ENCODE data around the gene OSBP2.

OSBP2 gene

DNA sequence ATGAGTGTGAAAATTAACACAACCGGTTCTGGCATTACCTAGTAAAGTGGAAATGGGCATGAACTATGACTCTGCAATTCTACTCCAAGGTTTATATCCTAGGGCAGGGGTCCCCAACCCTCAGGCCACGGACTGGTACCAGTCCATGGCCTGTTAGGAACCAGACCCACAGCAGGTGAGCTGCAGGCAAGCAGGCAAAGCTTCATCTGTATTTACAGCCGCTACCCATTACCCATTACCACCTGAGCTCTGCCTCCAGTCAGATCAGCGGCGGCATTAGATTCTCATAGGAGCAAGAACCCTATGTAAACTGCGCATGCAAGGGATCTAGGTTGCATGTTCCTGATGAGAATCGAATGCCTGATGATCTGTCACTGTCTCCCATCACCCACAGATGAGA is 224.1 kb downstream of the OSBP2 start:
- no peak for DNase-seq

DNA sequence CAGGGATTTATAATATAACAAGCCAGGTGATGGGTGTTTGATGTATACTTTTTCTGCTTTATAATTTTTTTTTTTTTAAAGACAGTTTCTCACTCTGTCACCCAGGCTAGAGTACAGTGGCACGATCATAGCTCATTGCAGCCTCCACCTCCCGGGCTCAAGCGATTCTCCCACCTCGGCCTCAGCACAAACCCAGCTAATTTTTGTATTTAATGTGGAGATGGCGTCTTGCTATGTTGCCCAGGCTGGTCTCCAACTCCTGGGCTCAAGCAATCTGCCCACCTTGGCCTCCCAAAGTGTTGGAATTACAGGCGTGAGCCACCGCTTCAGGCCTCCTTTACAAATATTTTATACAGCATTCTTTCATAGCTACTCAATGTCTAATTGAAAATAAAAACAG is 225.3 kb downstream of the OSBP2 start:
- DNase-seq, result no peak

DNA sequence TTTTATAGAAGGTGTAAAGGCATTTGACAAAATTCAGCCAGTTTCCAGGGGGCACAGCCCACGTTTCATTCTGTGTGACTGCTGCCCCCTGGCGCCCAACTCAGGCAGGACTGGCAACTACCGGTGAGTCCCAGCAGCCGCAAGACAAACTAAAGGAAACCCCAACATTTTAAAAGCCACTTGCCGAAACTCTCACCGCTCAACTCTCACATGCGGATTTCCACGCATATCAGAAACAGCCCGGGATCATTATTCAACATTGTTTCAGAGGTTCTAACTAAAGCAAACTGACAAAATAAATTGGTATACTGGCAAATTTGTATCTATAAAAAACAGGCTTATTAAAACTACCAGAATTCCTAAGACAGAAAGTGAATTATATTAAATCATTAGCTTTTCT is 225.7 kb downstream of the OSBP2 start:
- DNase-seq, result peak; percentile 85

DNA sequence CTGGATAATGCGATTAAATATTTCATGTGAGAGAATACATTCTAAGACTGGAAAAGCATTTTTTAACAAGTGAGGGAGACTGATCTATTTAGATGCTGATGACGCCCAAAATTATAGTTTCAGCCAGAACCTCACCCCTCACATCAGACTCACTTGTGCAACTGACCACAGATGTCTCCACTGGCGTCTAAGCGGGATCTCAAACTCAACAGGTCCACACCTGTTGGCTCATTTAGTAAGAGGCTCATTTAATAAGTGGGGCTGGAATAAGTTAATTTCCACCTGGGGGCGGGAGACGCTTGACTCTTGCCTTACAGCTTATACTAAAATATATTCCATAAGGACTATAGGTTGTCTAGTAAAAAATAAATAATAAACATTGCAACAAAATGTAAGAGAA is 226.4 kb downstream of the OSBP2 start:
- no peak for DNase-seq

DNA sequence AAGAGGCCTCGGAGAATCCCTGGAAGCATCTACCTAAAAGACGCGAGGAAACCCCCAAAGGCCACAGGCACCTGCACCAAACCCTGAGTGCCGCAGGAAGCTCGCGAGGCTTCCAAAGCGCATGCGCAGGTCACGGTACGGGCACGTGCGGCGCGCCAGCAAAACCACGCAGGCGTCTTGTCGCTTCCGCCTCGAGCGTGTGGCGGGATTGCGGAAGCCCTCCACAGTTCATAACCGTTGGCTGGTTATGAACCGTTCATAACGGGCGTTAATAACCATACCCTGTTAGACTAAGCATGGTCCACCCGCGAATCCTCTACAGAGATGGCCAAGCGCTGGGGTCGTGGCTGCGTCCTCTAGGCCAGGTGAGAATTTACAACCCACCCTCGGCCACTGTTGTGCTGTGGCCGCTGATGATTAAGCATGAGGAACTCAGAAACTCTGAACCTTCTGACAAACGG is 227.5 kb downstream of the OSBP2 start:
- DNase-seq, result peak; percentile 71

DNA sequence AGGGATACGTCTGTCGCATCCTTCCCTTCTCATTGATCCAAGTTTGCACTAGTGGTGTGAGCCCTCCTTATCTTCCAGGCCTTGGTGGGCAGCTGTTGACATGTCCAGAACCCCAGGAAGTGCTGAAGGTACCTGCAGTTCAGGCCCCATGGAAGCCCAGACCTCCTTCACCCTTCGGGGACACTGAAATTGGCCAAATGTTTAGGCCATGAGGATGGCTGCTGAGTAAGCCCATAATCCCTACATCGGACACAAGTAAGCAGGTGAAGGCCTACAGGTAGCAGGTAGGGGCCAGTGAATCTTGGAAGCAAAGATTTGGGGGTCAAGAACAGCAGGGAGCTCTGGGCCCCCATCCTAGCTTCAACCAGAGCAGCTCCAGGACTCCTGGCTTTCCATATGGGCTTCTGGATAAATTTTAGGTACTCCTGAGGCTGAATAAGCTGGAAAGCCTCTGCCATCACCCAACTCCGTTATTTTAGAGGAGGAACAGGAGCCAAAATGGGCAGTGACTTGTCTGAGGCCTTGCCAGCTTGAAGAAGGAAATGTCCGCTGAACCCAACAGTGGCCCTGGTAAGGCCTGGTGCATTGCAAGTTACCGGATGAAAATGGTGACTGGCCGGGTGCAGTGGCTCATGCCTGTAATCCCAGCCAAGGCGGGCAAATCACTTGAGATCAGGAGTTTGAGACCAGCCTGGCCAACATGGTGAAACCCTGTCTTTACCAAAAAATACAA is 228.7 kb downstream of the OSBP2 start:
- no peak for DNase-seq

DNA sequence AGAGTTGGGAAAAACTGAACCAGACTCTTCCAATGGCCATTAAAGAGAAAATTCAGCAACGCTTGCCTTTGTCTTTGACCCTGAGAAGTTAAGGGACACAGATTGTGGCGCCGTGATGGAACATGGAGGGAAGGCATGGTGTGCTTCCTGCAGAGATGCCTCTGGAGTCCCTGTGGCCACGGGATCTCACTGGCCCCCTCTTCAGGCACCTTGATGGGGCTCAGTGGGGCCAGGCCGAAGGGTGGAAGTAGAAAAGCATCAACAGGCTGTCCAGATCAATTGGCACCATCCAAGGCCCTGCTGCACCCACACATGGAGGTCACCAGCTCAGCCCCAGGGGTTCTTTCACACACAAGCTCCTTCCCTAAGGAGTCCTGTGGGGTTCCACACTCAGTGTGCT is 231.0 kb downstream of the OSBP2 start:
- DNase-seq, result no peak

DNA sequence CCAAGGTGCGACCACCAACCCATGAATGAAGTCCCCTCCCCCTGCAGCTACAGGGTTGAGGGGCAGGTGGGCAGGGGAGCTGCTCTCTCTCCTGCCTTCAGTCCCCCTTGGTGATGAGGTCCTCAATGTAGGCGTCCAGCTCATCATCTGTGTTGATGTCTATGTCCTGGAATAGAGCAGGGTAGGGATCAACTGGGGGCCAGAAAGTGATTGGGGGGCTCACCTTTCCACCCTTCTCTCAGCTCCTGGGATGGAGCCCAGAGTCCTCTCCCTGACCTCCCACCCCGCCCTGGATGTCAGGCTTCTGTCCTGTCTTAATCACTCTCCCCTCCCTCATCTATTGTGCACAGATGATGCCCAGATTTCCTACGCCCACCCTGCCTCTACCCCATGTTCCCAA is 232.0 kb downstream of the OSBP2 start:
- DNase-seq, result no peak

DNA sequence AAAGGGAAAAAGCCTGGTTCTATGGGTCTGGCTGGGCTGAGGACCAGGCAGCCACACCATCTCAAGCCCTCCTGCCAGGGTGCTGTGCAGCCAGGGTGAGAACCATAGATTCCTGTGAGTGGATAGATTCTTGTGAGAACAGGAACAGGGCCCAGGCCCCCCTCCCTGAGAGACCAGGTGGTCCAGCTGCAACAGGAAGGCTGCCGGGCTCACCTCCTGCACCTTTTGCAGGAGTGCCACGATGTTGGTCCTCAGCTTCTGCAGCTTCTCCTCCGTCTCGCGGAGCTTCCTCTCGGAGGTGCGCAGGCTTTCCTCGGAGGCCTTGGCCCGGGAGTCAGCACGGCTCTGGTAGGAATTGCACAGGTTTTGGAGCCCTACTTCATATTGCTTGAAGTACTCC is 233.1 kb downstream of the OSBP2 start:
- DNase-seq, result no peak

DNA sequence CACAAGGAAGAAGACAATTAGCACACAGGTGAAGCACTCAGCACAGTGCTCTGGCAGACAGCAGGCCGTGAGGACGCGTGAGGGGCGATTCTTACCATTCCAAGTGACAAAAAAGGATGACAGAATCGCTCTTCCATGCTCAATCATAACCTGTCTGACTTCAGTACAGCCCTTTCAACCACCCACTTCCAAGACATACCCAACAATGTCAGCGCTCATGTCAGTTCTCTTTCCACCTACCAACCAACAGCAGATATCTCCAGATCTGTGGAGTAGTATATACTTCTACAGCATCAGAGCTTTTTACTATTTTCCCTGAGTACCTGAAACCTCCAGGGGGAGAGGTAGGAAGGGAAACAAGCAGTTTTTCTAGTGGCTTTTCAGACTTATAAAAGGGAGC is 233.7 kb downstream of the OSBP2 start:
- DNase-seq, result no peak

DNA sequence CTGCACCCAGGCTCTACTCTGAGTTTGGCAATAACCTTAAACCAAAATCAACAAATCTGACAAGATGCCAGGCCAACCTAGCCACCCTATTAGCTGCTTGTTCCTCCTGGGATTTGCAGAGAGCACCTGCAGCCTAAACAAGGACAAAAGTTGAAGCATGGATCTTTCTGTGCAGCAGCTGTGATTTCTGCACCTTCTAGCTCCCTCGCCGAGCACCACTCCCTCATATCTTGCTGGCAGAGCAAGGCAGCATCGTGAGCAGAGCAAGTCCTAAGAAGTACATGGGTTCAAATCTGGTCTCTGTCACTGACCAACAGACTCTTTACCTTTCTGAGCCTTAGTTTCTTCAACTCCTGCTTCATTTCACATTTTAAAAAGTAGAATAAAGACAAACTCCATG is 235.6 kb downstream of the OSBP2 start:
- DNase-seq, result no peak

DNA sequence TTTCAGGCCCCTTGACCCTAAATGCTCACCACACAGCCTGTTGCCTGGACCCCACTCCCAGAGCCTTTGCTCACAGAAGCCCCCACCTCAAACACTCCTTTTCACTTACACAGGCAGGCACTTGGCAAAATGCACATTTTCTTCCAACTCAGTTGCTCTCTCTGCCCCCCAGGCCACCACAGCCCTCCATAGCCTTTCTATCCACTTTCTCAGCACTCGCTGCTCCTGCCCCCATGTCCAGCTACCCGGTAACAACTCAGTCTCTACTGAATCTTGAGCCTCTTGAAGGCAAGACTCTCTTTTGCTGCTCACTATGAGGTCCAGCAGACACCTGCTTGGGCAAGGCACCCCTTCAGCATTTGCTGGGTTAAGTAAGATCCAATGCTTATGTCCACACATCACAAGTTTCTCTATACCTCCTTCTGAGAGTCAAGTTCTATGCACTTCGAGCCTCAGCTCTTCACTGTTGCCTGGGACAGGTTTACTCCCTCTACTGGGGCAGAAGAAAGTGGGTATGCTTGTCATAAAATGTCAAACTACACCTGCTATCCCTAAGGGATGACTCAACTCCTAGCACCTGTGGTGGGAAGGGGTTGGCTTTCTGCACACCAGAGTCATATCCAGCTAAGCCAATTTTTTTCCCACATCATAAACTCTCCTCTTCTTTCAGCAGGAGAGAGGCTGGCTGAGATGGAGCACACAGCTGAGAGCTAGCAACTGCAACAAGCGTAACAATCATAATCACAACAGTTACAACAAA is 237.0 kb downstream of the OSBP2 start:
- DNase-seq, result no peak

DNA sequence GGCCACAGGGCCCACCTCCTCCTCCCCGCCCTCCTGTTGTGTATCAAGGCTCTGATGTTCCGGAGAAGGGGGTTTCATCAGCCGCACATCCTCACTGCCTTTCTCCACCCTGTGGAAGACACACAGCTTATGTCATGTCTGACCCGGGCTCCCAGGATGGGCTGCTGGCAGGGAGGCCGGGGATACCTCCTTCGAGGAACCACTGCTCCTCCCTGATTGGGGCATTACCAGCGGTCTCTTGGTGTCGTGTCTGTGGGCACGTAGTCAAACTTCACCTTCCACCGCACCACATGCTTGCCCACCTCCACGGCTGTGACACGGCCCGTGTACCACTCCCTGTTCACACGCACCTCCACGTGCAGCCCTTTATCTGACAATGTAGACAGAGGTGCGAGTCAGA is 238.0 kb downstream of the OSBP2 start:
- DNase-seq, result no peak

DNA sequence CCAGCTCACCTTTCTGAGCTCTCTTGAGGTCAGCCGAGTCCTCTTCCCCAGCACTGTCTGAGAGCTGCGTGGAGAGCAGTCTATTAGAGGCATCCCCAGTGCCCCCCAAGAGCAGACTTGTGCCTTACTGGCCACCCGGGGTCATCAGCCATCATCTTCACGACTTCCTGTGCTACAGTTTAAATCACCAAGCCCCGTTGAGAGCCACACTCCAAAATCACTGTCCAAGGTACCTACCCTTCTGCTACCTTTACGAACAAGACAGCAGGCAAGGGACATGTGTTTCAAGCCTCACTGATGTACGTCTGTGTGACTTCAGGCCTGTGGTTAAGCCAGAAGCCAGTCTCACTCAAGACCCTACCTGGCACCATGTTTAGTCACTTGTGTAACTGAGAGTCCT is 238.8 kb downstream of the OSBP2 start:
- DNase-seq, result no peak

DNA sequence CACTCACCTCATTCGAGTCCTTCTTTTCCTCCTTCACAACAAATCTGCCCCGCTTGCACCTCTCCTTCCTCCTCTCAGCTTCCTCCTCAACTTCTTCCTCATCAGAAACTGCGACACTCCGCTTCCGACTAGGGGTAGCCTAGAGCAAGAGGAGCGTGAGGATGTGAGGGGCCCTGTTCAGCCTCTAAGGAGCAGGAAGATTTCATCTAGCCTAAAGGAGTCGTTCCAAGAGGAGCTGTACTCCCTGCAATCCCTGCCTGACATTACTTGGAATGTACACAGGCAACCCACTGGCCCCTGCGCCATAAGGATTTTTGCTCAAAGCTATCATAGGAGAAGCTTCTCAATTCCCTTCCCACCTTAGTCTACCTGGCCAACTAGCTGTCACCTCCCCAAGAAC is 239.4 kb downstream of the OSBP2 start:
- no peak for DNase-seq

DNA sequence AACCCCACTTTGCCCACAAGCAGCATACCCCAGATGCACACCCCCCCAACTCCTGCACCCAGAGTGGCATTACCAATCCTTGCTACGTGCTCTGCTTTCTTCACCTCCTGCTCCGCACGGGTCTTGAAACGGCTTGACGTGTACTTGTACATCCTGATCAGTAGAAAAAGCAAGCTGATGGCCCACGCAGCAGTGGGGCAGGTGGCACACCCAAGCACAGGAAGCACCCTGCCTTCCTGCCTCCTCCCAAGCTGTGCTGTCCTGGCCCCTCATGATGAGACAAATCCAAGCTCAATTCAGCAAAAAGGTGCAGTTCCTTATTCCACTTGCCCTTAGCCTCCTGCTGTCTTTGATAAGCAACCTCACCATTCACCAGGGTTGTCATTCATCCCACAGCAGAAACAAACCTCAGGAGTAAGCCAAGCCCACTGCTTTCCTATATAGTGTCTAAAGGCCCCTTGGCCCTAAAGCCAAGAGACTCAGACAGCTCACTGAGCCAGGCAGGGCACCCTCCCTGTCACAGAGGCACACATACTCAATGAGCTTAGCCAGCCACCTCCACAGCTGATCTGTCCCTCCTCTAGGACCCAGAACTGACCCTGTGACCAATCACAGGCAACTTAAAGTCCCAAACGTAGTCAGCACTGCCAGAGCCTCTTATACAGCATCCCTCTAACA is 246.2 kb downstream of the OSBP2 start:
- DNase-seq, result peak; percentile 35

DNA sequence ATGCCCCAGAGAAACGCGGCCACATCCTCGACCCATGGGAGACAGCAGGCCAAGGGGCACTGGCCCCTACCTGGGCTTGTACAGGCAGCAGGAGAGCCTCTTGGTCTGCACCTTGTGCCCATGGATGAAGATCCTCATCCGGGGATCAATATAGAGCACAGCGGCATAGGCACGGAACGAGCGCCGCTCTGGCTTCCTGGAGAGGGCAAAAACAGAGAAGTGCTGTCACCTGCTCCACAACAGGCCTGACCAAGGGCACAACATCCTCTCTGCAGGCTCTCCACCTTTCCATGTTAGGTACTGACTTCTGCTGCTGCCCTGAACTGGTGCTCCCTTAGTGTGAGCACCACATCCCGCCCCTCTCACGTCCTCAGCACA is 246.7 kb downstream of the OSBP2 start:
- DNase-seq, result no peak

DNA sequence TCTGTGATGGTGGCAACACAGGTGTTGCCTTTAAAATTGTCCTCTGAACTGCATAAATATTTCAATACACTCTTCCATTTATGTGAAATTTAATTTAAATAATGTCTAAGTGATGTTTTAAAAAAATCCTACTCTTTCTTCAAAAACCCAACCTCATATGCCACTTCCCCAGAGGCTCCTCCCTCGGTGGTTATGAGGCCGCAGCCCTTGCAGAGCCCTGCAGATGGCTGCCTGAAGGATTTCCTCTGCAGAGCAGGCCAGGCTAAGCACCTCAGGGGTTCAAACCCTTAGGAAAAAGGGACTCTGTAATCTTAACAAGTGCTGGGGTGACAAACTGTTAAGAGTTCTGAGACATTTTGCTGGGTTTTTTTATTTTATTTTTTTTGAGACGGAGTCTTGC is 248.7 kb downstream of the OSBP2 start:
- DNase-seq, result peak; percentile 57

DNA sequence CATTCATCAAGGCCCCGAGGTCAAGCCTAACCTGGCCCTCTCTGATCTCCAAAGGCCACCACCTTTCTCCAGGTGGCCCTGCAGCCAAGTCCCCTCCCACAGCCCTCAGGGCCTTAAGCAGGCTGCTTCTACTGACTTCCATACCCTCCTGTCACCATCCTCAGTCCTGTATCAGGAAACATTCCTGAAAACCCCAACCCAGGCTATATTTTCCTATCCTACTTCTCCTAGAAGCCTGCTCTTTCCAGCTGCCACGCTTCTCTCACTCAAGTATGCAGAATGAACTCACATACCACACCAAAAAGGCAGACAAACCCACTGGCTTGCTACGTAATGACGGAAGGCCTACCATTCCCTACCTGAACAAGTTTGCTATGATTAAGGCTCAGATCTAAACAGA is 250.3 kb downstream of the OSBP2 start:
- DNase-seq, result no peak

DNA sequence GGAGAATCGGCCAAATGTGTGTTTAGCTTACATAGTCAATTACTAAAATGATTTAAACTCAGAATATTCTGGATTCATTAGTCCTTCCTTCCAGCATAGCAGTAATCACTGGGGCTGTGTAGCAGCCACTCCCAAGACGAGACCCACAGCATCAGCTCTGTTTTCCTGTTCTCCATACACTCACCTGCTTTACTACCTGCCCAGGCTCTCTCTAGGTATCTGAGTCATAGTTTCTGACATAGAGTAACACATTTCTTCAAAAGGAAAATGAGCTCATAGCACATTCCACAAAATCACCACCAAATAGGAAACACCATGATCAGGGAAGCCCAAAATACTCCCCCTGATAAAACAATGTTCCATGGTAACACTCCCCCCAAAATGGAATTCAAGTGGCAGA is 251.0 kb downstream of the OSBP2 start:
- DNase-seq, result no peak

DNA sequence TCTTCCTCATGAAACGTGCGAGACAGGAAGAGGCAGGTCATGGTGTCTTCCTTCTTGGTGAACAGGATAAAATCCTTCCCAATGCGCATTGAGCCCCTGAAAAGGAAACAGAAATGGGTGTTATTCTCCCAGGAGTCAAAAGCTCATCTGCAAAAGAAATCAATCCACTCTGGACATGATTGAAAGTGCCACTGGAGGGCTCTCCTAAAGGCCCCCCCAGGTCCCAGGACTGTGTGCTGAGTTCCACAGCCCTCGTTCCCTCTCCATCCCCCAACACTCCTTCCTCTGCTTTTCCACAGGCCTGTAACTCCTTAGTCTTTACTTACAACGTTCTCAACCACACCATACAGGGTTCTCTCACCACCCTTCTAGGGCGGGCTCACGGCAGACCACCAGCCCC is 251.7 kb downstream of the OSBP2 start:
- DNase-seq, result no peak

DNA sequence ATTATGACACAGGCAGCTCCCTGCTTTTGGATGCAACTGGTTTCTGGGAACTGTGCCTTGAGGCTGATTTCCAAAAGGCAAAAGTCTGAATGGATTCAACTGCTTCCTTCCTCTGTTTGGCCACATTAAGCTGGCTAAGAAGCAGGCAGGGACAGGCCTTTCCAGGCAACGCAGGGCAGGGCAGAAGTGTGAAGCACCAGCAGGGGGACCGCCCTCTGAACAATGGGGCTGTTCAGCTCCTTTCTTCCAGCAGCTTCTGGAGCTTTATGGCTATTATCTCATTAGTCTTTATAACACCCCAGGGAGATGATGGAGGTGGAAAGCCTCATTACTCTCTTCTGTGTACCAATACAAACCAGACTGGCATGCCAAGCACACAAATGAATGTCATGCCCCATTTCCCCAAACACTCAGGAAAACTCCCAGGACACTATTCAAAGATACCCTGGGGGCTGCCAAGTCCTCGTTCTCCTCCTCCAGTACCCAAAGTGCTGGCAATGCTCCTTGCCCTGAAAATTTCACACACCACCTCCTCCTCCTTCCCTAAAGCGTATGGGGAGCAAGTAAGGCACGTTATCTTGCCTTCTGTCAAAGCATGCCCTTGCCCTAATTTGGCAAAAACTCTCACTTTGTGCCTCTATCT is 252.6 kb downstream of the OSBP2 start:
- DNase-seq, result no peak

DNA sequence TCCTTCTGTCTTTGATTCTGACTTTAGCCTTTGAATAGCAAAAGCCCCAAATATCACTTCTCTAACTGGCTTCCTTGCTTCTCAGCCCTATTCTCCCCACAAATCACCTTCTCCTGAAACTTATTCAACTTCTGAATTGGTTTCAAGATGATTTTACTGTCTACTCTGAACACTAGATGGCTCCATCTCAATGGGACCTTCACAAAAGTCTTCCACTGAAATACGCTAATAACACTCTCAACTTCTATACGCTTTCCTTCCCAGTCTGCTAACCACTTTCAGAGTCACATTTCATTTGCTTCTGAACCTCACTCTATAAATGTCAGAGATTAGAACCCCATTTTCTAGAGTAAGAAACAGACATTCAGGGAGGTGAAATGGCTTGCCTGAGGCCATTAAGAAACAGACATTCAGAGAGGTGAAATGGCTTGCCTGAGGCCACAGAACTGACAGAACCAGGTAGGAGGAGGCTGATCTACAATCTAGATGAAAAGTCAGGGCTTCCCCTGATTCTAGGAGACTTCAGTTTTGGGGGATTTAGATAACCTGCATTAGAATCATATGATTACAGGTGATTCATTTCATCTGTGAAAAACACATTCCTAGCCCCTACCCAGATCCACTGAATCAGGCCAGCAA is 253.3 kb downstream of the OSBP2 start:
- DNase-seq, result no peak

Data from activated CD4-positive, alpha-beta T cell treated with anti-CD3 and anti-CD28 coated beads, Interleukin-2, amount 50 U/mL, for 1 hour (primary cell).